ENCODE data around the gene STX12. TPM values are rescaled to one million over a fixed set of nuclear protein-coding genes. Genes with fewer than 3 reads are reported as not detected.

Gene STX12
- total RNA-seq, 1 experiment from 2014 or later, result 19.6 TPM

GRCh38 chr1:27795601-27796000 is 22.6 kb downstream of the STX12 start:
- Mint-ChIP-seq H3K27ac (ENCODE audit: unreplicated experiment) (no peak overlapping the region), H3K4me1 (ENCODE audit: low read depth, unreplicated experiment) (no peaks in the 10 kb centered on the region), H3K4me3 (ENCODE audit: unreplicated experiment) (no peak overlapping the region), H3K36me3 (ENCODE audit: insufficient read depth, unreplicated experiment) (peaks cover 20% of the 10 kb centered on the region), H3K9me3 (ENCODE audit: unreplicated experiment) (no peaks in the 10 kb centered on the region), H3K27me3 (ENCODE audit: insufficient read depth, unreplicated experiment) (no peaks in the 10 kb centered on the region)
- H3K4me3 ChIP-seq (ENCODE audit: low read depth, low read length), result no peak overlapping the region
- H3K9me3 ChIP-seq, result no peaks in the 10 kb centered on the region
- no peaks in the 10 kb centered on the region for H3K27me3 ChIP-seq (replicated peaks; ENCODE audit: control insufficient read depth, insufficient read depth, low read length)
- BruUV-seq (replicated peaks), result no TSS peak
- POLR2A ChIA-PET, result no interaction called here
- TF ChIP-seq CTCF (IDR thresholded peaks at IDR 0.05; ENCODE audit: insufficient read depth in 1 of 2, low read depth in 1 of 2, low read length in 1 of 2, severe bottlenecking in 1 of 2, unreplicated experiment in 1 of 2), result no peak
- no peaks in the 10 kb centered on the region for H3K36me3 ChIP-seq (ENCODE audit: control insufficient read depth, insufficient read depth, low read length)
- intact Hi-C loops (cut with micrococcal nuclease; ENCODE audit: unreplicated experiment), result no loop called here
- CTCF ChIA-PET, result no interaction called here
- DNase-seq, result no peak
- no peaks in the 10 kb centered on the region for H3K4me1 ChIP-seq

- DNase-seq, result no peak
- no peaks in the 10 kb centered on the region for H3K27me3 ChIP-seq (replicated peaks; ENCODE audit: control insufficient read depth, insufficient read depth, low read length)
- intact Hi-C loops (cut with micrococcal nuclease; ENCODE audit: unreplicated experiment), result no loop called here
- Mint-ChIP-seq H3K27ac (ENCODE audit: unreplicated experiment) (no peak overlapping the region), H3K4me1 (ENCODE audit: low read depth, unreplicated experiment) (no peaks in the 10 kb centered on the region), H3K36me3 (ENCODE audit: insufficient read depth, unreplicated experiment) (peaks cover 23% of the 10 kb centered on the region), H3K9me3 (ENCODE audit: unreplicated experiment) (no peaks in the 10 kb centered on the region), H3K4me3 (ENCODE audit: unreplicated experiment) (no peak overlapping the region), H3K27me3 (ENCODE audit: insufficient read depth, unreplicated experiment) (no peaks in the 10 kb centered on the region)
- ChIA-PET CTCF (no interaction called here), POLR2A (no interaction called here)
- H3K36me3 ChIP-seq (ENCODE audit: control insufficient read depth, insufficient read depth, low read length), result no peaks in the 10 kb centered on the region
- no peaks in the 10 kb centered on the region for H3K9me3 ChIP-seq
- no peaks in the 10 kb centered on the region for H3K4me1 ChIP-seq
- H3K4me3 ChIP-seq (ENCODE audit: low read depth, low read length), result no peak overlapping the region
- no peak for TF ChIP-seq CTCF (IDR thresholded peaks at IDR 0.05; ENCODE audit: insufficient read depth in 1 of 2, low read depth in 1 of 2, low read length in 1 of 2, severe bottlenecking in 1 of 2, unreplicated experiment in 1 of 2)
- BruUV-seq (replicated peaks), result no TSS peak
Observed at GRCh38 chr1:27804791-27805190, 31.8 kb downstream of the STX12 start.

- no peaks in the 10 kb centered on the region for H3K9me3 ChIP-seq
- ChIA-PET CTCF (no interaction called here), POLR2A (no interaction called here)
- Mint-ChIP-seq H3K36me3 (ENCODE audit: insufficient read depth, unreplicated experiment) (peaks cover 23% of the 10 kb centered on the region), H3K4me1 (ENCODE audit: low read depth, unreplicated experiment) (no peaks in the 10 kb centered on the region), H3K27ac (ENCODE audit: unreplicated experiment) (no peak overlapping the region), H3K4me3 (ENCODE audit: unreplicated experiment) (no peak overlapping the region), H3K9me3 (ENCODE audit: unreplicated experiment) (no peaks in the 10 kb centered on the region), H3K27me3 (ENCODE audit: insufficient read depth, unreplicated experiment) (no peaks in the 10 kb centered on the region)
- no TSS peak for BruUV-seq (replicated peaks)
- no peak for DNase-seq
- intact Hi-C loops (cut with micrococcal nuclease; ENCODE audit: unreplicated experiment), result no loop called here
- H3K4me3 ChIP-seq (ENCODE audit: low read depth, low read length), result no peak overlapping the region
- TF ChIP-seq CTCF (IDR thresholded peaks at IDR 0.05; ENCODE audit: insufficient read depth in 1 of 2, low read depth in 1 of 2, low read length in 1 of 2, severe bottlenecking in 1 of 2, unreplicated experiment in 1 of 2), result no peak
- no peaks in the 10 kb centered on the region for H3K36me3 ChIP-seq (ENCODE audit: control insufficient read depth, insufficient read depth, low read length)
- H3K4me1 ChIP-seq, result no peaks in the 10 kb centered on the region
- H3K27me3 ChIP-seq (replicated peaks; ENCODE audit: control insufficient read depth, insufficient read depth, low read length), result no peaks in the 10 kb centered on the region
Observed at GRCh38 chr1:27806758-27807157, 33.7 kb downstream of the STX12 start.

All from Caco-2 (cell line).